GM12892 (cell line): ENCODE measurements around the gene DCC.

Experiments
- POLR2A ChIP-seq: IDR thresholded peaks from 2 replicates; pipeline ENCODE4 v1.6.1; 2011; ENCODE audit warnings: low read depth, low read length, control low read depth
- POLR2AphosphoS5 ChIP-seq: IDR thresholded peaks from 2 replicates; pipeline ENCODE4 v1.6.1; 2011; ENCODE audit warnings: low read depth, low read length, control low read depth
- TAF1 ChIP-seq: IDR thresholded peaks from 2 replicates; pipeline ENCODE4 v1.6.1; 2011; ENCODE audit warnings: low read depth, mild to moderate bottlenecking, control low read depth, low read length, borderline replicate concordance

DNA sequence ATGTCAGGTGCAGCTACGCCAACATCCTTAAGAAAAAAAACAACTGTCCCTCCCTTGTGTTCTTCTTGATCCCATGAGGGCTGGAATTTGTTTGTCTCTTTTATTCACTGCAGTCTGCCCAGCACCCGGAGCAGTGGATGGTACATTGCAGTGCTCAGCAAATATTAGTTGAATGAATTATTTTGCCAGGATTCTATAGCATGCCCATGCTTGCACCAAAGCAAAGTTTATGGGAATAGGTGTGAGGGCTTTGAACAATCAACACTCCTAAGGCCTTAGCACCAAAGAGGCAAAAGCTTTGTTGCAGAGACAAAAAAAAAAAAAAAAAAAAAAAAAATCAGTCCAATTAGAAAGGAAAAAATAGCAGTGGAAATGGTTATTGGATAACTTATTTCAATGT is 28.7 kb upstream of the DCC start:
- TF ChIP-seq POLR2A, result no peak
- no peak for TF ChIP-seq POLR2AphosphoS5
- no peak for TF ChIP-seq TAF1
